RWPE2 (cell line): ENCODE results near the gene ZNF441.
A peak's percentile ranks its signal among the peaks of the same experiment; 100 is the strongest.

Experiments
- ATAC-seq: fragments of 200-7000 bp; cut with Tn5 transposase; 3 replicates; pipeline ENCODE4 v1.9.1; 2021; ENCODE audit warnings: low read depth
- DNase-seq: peaks from one replicate; pipeline ENCODE4 v3.0.0-alpha.2; 2020; ENCODE audit warnings: low spot score
- H3K27ac ChIP-seq: fragments of 450-650 bp; 2 replicates; pipeline ENCODE4 v1.5.1; 2017; ENCODE audit warnings: mild to moderate bottlenecking; ENCODE audit not compliant: poor library complexity, severe bottlenecking
- H3K27me3 ChIP-seq: fragments of 250-450 bp; sonication (Bioruptor Pico); 2 replicates; pipeline ENCODE4 v1.5.1; 2021; ENCODE audit warnings: mild to moderate bottlenecking, moderate library complexity; ENCODE audit not compliant: insufficient read depth, poor library complexity, severe bottlenecking
- H3K36me3 ChIP-seq: fragments of 250-450 bp; sonication (Bioruptor Pico); 2 replicates; pipeline ENCODE4 v1.5.1; 2020; ENCODE audit warnings: low read depth, mild to moderate bottlenecking, moderate library complexity
- H3K4me1 ChIP-seq: fragments of 250-450 bp; sonication (Bioruptor Pico); 2 replicates; pipeline ENCODE4 v1.5.1; 2021; ENCODE audit warnings: mild to moderate bottlenecking, moderate library complexity; ENCODE audit not compliant: insufficient read depth, poor library complexity, severe bottlenecking
- H3K4me3 ChIP-seq: fragments of 250-450 bp; sonication (Bioruptor Pico); 2 replicates; pipeline ENCODE4 v1.5.1; 2021; ENCODE audit warnings: mild to moderate bottlenecking, moderate library complexity; ENCODE audit not compliant: severe bottlenecking
- H3K9me3 ChIP-seq: fragments of 250-450 bp; sonication (Bioruptor Pico); 2 replicates; pipeline ENCODE4 v1.5.1; 2021; ENCODE audit warnings: mild to moderate bottlenecking, moderate library complexity; ENCODE audit not compliant: severe bottlenecking
- TF ChIP-seq, protein P1 (sequence below): fragments of 450-650 bp; IDR thresholded peaks from one replicate; pipeline ENCODE4 v1.5.1; 2017; ENCODE audit warnings: mild to moderate bottlenecking, moderate library complexity; ENCODE audit not compliant: poor library complexity, severe bottlenecking

The ZNF441 gene

GRCh38 chr19:11736696-11737095 lies 30.1 kb upstream of the ZNF441 start:
- H3K9me3 ChIP-seq, result no peaks in the 10 kb centered on the region
- H3K27ac ChIP-seq, result peak overlapping the region; percentile 2
- peaks cover 24% of the 10 kb centered on the region for H3K4me1 ChIP-seq
- DNase-seq (no peak), ATAC-seq (no peak)
- no peak overlapping the region for H3K4me3 ChIP-seq
- TF ChIP-seq, protein P1, sequence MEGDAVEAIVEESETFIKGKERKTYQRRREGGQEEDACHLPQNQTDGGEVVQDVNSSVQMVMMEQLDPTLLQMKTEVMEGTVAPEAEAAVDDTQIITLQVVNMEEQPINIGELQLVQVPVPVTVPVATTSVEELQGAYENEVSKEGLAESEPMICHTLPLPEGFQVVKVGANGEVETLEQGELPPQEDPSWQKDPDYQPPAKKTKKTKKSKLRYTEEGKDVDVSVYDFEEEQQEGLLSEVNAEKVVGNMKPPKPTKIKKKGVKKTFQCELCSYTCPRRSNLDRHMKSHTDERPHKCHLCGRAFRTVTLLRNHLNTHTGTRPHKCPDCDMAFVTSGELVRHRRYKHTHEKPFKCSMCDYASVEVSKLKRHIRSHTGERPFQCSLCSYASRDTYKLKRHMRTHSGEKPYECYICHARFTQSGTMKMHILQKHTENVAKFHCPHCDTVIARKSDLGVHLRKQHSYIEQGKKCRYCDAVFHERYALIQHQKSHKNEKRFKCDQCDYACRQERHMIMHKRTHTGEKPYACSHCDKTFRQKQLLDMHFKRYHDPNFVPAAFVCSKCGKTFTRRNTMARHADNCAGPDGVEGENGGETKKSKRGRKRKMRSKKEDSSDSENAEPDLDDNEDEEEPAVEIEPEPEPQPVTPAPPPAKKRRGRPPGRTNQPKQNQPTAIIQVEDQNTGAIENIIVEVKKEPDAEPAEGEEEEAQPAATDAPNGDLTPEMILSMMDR, result no peak
- peaks cover 6% of the 10 kb centered on the region; the same call in 1 of the 2 replicates for H3K36me3 ChIP-seq
- H3K27me3 ChIP-seq, result no peaks in the 10 kb centered on the region

DNA sequence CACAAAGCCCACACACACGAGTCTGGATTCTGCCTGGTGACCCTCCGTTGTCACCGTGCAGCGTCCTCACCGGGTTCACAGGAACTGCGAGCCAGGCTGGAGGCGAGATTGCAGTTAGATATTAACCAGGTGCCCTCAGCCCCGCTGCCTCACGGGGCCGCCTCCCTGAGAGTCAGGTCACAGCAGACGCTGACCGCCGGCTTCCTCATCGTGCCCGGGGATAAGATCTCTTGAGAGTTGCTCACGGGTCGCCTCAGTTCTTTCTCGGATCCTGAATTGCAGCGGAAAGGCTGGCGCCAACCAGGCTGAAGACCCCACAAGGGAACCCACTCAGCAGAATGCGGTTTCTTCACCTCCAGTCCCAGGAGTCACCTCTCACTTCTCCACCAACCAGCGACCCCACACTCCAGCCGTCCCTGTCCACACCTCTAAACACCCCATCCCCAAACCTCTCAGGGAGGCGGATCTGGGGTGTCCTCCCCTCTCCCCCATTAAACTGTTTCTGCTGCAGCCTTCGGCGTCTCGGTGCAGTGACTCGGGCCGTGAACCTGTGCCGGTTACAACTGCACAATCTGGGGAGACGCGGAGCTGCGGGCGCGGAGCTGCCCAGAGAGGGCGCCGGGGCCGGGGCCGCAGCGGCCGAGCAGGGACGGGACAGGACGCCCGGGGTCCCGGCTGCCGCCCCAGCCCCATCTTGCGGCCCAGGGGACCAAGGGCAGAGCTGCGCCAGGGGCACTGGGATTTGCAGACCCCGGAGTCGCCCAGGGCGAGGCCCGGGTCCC lies 28.6 kb upstream of the ZNF441 start:
- peaks cover 20% of the 10 kb centered on the region for H3K4me1 ChIP-seq
- no peaks in the 10 kb centered on the region for H3K27me3 ChIP-seq
- peak overlapping the region; percentile 43 for H3K27ac ChIP-seq
- TF ChIP-seq, protein P1, result peak; percentile 9
- DNase-seq (peak; percentile 70), ATAC-seq (peak; percentile 54)
- H3K9me3 ChIP-seq, result no peaks in the 10 kb centered on the region
- peak overlapping the region; percentile 86 for H3K4me3 ChIP-seq
- H3K36me3 ChIP-seq, result peaks cover 6% of the 10 kb centered on the region; the same call in 1 of the 2 replicates

GRCh38 chr19:11738746-11739620 lies 27.8 kb upstream of the ZNF441 start, which contains the start of gene ZNF823:
Gene ZNF823, minus strand, starts transcription at chr19:11738946. Its CDS starts 127 bp downstream, at chr19:11738819.
- Histone ChIP-seq H3K27me3 (no peaks in the 10 kb centered on the region), H3K36me3 (peaks cover 6% of the 10 kb centered on the region; the same call in 1 of the 2 replicates), H3K9me3 (no peaks in the 10 kb centered on the region), H3K4me1 (peaks cover 20% of the 10 kb centered on the region), H3K27ac (peak within 1 kb of the TSS; percentile 43), H3K4me3 (peak within 1 kb of the TSS; percentile 86)
- ATAC-seq, result peak; percentile 91
- TF ChIP-seq, protein P1, result no peak
- peak; percentile 98 for DNase-seq

DNA sequence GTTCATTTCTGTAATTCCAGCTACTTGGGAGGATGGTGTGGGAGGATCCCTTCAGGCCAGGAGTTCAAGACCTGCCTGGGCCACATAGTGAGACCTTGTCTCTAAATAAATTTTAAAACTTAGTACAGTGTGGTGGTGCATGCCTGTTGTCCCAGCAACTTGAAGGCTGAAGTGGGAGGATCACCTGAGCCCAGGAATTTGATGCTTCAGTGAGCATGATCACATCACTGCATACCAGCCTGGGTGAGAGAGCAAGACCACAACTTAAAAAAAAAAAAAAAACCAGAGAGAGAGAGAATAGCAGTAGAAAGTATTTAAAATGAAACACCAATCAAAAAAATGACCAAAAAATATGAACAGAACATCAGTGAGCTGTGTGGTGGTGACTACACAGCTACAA lies 20.9 kb upstream of the ZNF441 start:
- Histone ChIP-seq H3K27me3 (no peaks in the 10 kb centered on the region), H3K9me3 (no peaks in the 10 kb centered on the region), H3K4me1 (no peaks in the 10 kb centered on the region), H3K27ac (no peak overlapping the region), H3K36me3 (no peaks in the 10 kb centered on the region), H3K4me3 (no peak overlapping the region)
- ATAC-seq (no peak), DNase-seq (no peak)
- TF ChIP-seq, protein P1, result no peak
